ENCODE results near the gene DYNLT3. TPM values are rescaled to one million over a fixed set of nuclear protein-coding genes. Genes with fewer than 3 reads are reported as not detected.

Gene DYNLT3
- total RNA-seq, 2 experiments from 2014 or later: 17.8 to 20.5 TPM

DNA sequence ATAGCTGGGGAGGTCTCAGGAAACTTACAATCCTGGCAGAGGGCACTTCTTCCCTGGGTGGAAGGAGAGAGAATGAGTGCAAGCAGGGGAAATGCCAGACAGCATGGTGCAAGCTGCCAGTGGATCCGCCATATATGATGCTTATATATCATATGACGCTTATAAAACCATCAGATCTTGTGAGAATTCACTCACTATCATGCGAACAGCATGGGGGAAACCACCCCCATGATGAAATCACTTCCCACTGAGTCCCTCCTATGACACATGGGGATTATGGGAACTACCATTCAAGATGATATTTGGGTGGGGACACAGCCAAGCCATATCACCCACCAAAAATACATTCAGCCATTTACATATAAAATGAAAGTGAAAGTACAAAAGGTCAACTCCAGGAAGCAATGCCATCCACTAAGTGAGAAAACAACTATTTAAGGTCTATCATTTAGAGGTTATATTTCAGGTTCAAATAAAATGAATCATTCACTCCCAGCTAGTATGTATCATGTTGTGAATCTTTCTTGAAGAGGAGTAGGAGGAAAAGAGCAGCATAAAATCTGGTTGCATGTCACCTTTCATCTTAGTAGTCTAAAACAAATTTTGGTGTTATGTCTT, 20.3 kb upstream of the DYNLT3 start:
- DNase-seq: no peak
- H3K36me3 Mint-ChIP-seq (ENCODE audit: low read depth): peaks cover 2% of the 10 kb centered on the region
- peaks cover 10% of the 10 kb centered on the region for H3K4me1 Mint-ChIP-seq
- ChIA-PET POLR2A (no interaction called here), CTCF (no interaction called here)
- H3K9me3 Mint-ChIP-seq: peaks cover 2% of the 10 kb centered on the region
- H3K27ac Mint-ChIP-seq: no peak overlapping the region
- no peak overlapping the region for H3K4me3 Mint-ChIP-seq
- peaks cover 1% of the 10 kb centered on the region for H3K27me3 Mint-ChIP-seq

DNA sequence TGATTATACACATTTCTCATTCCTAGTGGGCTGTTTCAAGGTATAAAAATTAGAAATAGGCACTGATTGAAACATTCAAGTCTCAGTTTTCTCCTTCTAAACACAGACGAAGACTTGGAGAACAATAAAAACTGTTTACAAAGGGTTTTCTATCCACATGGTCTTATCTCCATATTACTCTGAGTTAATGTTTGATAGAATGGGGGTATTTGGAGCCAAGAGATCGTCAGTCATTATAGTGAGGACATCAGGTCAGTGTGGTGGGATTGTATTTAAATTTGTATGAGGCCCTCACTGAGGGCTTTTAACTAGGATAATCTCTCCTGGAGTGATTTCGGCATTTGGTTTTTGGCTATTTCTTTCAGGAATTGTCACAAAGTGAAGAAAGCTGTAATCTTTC, 16.4 kb upstream of the DYNLT3 start:
- CTCF ChIA-PET: no interaction called here
- peaks cover 2% of the 10 kb centered on the region for H3K36me3 Mint-ChIP-seq (ENCODE audit: low read depth)
- no peak overlapping the region for H3K27ac Mint-ChIP-seq
- peaks cover 3% of the 10 kb centered on the region for H3K27me3 Mint-ChIP-seq
- H3K4me3 Mint-ChIP-seq: no peak overlapping the region
- DNase-seq: no peak
- H3K4me1 Mint-ChIP-seq: peaks cover 8% of the 10 kb centered on the region
- POLR2A ChIA-PET: no interaction called here
- H3K9me3 Mint-ChIP-seq: peaks cover 2% of the 10 kb centered on the region

DNA sequence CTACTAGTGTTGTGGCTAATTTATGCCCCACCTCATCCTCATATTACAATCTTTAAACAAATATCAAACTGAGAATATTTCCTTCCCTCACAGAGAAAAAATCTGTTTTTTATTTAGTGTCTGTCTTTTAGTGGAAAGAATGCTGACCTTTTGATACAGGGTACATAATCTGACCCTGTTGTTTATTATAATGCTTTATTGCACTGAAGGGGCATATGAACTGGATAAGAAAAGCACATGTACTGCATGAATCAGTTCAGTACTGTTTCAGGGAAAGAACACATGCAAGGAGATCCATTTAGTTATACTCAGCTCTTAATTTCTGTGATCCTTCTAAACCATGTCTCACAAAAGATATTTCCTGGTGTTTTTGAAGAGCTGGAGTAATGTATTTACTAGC, 15.5 kb upstream of the DYNLT3 start:
- H3K27ac Mint-ChIP-seq: no peak overlapping the region
- peaks cover 2% of the 10 kb centered on the region for H3K36me3 Mint-ChIP-seq (ENCODE audit: low read depth)
- POLR2A ChIA-PET: no interaction called here
- H3K4me1 Mint-ChIP-seq: peaks cover 5% of the 10 kb centered on the region
- CTCF ChIA-PET: no interaction called here
- DNase-seq: no peak
- no peak overlapping the region for H3K4me3 Mint-ChIP-seq
- H3K27me3 Mint-ChIP-seq: peaks cover 3% of the 10 kb centered on the region
- peaks cover 2% of the 10 kb centered on the region for H3K9me3 Mint-ChIP-seq

DNA sequence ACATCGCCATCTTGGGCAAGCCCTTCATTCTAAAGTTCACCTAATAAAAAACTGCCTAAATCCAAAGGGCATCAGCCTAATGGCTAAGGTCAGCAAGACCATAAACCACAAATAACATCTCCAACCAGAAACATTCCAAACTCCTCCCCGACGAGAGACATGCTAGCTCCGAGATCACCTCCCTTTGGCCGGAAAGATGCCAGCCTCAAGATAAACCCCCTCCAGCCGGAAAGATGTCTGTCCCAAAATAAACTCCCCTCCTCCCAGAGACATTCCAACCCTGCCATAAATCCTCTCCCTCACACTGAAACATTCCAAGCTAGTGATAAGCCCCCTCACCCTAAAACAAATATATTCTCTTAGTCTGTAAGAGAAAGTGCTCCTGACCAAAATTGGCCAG, 13.3 kb upstream of the DYNLT3 start:
- H3K4me1 Mint-ChIP-seq: no peaks in the 10 kb centered on the region
- H3K4me3 Mint-ChIP-seq: no peak overlapping the region
- peaks cover 3% of the 10 kb centered on the region for H3K27me3 Mint-ChIP-seq
- no peak overlapping the region for H3K27ac Mint-ChIP-seq
- POLR2A ChIA-PET: no interaction called here
- DNase-seq: no peak
- CTCF ChIA-PET: no interaction called here
- H3K9me3 Mint-ChIP-seq: no peaks in the 10 kb centered on the region
- H3K36me3 Mint-ChIP-seq (ENCODE audit: low read depth): no peaks in the 10 kb centered on the region

DNA sequence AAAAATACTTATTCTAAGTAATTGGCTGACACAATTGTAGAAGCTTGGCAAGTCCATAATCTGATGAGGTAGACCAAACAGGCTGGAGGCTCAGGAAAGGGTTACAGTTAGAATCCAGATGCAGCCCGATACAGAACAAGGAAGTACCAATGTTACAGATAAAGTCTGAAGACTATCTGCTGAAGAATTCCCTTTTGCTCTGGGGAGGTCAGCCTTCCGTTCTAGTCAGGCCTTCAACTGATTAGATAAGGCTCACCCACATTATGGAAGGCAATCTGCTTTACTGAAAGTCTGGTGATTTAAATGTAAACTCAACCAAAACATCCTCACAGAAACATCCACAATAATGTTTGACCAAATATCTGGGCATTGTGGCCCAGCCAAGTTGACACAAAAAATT, 7.4 kb upstream of the DYNLT3 start:
- Mint-ChIP-seq H3K27ac (no peak overlapping the region), H3K4me1 (no peaks in the 10 kb centered on the region), H3K9me3 (no peaks in the 10 kb centered on the region), H3K27me3 (no peaks in the 10 kb centered on the region), H3K36me3 (ENCODE audit: low read depth) (no peaks in the 10 kb centered on the region), H3K4me3 (no peak overlapping the region)
- POLR2A ChIA-PET: no interaction called here
- DNase-seq: no peak
- CTCF ChIA-PET: no interaction called here

DNA sequence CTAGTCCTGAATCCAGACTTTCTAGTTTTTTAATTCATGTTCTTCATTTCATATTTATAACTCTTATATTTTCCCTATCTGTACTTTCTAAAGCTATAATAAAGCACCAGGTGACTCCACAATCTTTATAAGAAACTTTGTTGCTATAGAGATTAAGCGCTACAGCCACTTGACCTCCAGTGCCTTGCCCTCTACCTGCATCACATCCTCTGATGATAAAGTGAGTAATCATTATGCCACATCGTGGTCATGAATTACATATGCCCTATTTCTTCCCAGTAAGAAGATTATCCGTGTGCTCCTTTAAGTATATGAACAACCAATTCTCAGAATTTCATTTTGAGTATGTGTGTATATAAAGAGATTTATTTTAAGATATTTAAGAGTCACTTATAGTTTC, 6.8 kb upstream of the DYNLT3 start:
- Mint-ChIP-seq H3K27ac (no peak overlapping the region), H3K9me3 (no peaks in the 10 kb centered on the region), H3K36me3 (ENCODE audit: low read depth) (no peaks in the 10 kb centered on the region), H3K27me3 (no peaks in the 10 kb centered on the region), H3K4me3 (no peak overlapping the region), H3K4me1 (no peaks in the 10 kb centered on the region)
- ChIA-PET CTCF (no interaction called here), POLR2A (no interaction called here)
- DNase-seq: no peak

DNA sequence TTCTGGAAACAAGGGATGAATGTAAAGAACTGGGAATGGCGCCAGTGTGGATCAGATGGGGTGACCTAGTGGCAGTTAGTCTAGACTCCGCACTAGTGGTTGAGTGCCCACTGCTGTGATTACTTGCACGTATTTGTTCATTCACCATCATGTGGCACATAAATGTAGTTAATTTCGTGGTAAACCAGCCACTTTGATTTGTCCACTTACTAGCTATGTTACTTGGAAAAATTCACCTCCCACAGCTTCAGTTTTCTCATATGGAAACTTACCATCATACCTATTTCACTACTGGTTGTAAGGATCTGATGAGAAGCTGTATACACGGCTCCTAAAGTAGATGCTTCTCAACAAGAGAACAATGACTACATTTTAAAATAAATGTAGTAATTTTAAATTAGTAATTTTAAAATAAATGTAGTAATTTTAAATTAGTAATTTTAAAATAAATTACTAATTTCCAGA, 394 bp upstream of the DYNLT3 start:
- Mint-ChIP-seq H3K27me3 (no peaks in the 10 kb centered on the region), H3K4me3 (peak overlapping the region; percentile 75), H3K27ac (peak overlapping the region; percentile 70), H3K36me3 (ENCODE audit: low read depth) (peaks cover 6% of the 10 kb centered on the region), H3K4me1 (peaks cover 16% of the 10 kb centered on the region), H3K9me3 (no peaks in the 10 kb centered on the region)
- no peak for DNase-seq
- ChIA-PET CTCF (interaction anchor here (0.9 to 1.0 kb wide), 2 partner anchors 102 to 160 kb away, joined by 3 to 4 read pairs; no protein-coding TSS in a partner anchor), POLR2A (no interaction called here)

DNA sequence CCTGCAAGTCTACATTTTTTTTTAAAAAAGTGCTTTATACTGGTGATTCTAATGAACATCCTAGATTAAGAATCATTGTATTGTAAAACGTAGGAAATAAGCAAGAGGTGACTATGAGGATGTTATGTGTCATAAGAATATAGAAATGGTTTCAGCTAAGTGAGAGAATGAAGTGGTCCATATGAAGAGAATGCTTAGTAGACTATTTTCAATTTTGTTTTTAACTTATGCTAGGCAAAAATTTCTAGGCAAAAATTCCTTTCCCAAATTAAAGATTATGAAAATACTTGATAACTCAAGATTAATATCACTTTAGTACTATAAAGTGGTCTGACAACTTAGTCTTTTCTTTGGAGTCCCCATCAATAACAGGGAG, 825 bp downstream of the DYNLT3 start:
- no peaks in the 10 kb centered on the region for H3K9me3 Mint-ChIP-seq

DNA sequence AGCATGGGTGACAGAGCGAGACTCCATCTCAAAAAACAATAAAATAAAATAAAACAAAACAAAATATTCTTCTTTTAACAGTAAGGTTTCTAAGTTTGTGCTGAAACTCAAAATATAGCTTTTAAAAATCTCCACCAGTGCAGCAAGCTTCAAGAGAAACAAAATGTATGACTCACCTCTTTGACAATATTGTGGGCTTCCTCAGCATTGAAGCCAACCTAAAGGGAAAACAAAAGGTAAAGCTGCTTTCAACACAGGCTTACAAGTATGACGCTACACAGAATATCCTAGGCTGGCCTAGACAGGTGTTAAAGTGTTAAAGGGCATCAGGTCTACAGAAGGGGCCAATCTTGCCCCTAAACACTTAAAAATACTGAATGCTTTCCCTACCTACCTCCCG, 1.2 kb downstream of the DYNLT3 start:
- Mint-ChIP-seq H3K4me3 (peak overlapping the region; percentile 75), H3K27ac (peak overlapping the region; percentile 70), H3K9me3 (no peaks in the 10 kb centered on the region), H3K36me3 (ENCODE audit: low read depth) (peaks cover 8% of the 10 kb centered on the region), H3K27me3 (no peaks in the 10 kb centered on the region), H3K4me1 (peaks cover 16% of the 10 kb centered on the region)
- ChIA-PET CTCF (interaction anchor here (0.5 to 0.9 kb wide), 2 partner anchors 27 to 101 kb away, joined by 4 to 5 read pairs; no protein-coding TSS in a partner anchor), POLR2A (no interaction called here)
- no peak for DNase-seq

More for the DNA sequence above, 825 bp downstream of the DYNLT3 start:
- ChIA-PET POLR2A (no interaction called here), CTCF (interaction anchor here (0.5 to 0.9 kb wide), 2 partner anchors 27 to 101 kb away, joined by 4 to 5 read pairs; no protein-coding TSS in a partner anchor)
- DNase-seq: no peak
- peaks cover 6% of the 10 kb centered on the region for H3K36me3 Mint-ChIP-seq (ENCODE audit: low read depth)
- peak overlapping the region; percentile 75 for H3K4me3 Mint-ChIP-seq
- H3K4me1 Mint-ChIP-seq: peaks cover 16% of the 10 kb centered on the region
- H3K27ac Mint-ChIP-seq: peak overlapping the region; percentile 70
- H3K27me3 Mint-ChIP-seq: no peaks in the 10 kb centered on the region

DNA sequence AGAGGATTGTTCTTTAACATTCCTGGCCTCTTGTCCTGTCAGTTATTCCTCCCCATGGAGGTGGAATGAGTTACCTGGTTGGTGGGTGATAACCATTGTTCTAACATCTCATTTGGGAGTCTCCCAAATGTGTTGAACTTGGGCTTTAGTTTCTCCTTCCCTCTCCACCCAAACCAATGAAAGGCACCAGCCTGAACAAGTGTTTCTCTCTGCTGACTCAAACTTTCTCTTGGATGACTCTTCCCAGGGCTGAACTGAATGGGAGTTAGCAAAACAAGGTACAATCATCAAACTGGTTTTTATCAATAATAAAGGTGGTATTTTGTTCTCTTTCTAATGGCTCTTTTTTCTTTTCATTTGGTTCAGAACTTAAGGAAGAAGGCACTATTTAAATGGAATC, 2.7 kb downstream of the DYNLT3 start:
- H3K27me3 Mint-ChIP-seq: no peaks in the 10 kb centered on the region
- peaks cover 16% of the 10 kb centered on the region for H3K4me1 Mint-ChIP-seq
- no peak for DNase-seq
- POLR2A ChIA-PET: no interaction called here
- no peak overlapping the region for H3K4me3 Mint-ChIP-seq
- H3K9me3 Mint-ChIP-seq: no peaks in the 10 kb centered on the region
- H3K36me3 Mint-ChIP-seq (ENCODE audit: low read depth): peaks cover 12% of the 10 kb centered on the region
- CTCF ChIA-PET: no interaction called here
- no peak overlapping the region for H3K27ac Mint-ChIP-seq

DNA sequence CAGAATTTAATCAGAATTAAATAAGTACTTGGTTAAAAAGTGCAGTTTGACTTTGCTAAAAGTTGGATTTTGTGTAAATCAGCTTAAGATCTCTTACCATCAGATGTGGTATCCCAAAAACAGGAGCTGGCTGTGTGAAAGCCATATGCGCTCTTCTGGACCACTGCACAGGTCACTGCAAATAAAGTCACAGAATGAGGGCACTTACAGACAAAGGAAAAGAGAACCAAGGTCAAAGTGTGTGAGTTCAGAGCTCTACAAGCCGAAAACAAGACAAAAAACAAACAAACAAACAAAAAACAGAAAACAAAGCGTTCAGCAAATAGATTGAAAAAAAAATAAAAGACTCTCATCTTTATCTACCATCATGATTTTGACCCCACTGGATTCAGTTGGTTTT, 6.4 kb downstream of the DYNLT3 start:
- CTCF ChIA-PET: no interaction called here
- no peak overlapping the region for H3K27ac Mint-ChIP-seq

DNA sequence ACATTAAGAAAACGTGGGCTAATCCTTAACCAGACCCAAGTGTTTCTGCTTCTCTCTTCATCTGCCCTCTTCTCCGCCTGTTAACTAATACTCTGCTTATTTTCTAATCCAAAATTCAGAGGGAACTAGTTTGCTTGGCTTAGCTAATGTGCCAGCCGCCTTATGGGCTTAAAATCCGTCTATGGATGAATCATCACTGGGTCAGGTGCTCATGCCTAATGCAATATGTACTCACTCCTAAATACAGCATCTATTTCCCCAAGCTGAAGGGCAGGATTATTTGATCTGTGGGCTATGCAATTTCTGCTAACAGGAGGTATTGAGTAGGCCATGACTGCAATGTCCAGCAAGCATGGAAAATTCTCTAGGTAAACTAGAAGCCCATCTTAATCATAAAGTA, 12.4 kb downstream of the DYNLT3 start:
- Mint-ChIP-seq H3K27ac (no peak overlapping the region), H3K4me1 (peaks cover 2% of the 10 kb centered on the region), H3K27me3 (no peaks in the 10 kb centered on the region), H3K36me3 (ENCODE audit: low read depth) (peaks cover 4% of the 10 kb centered on the region), H3K4me3 (no peak overlapping the region), H3K9me3 (no peaks in the 10 kb centered on the region)
- ChIA-PET CTCF (interaction anchor here (1.4 kb wide), 1 partner anchor 9 kb away, joined by 4 read pairs; no protein-coding TSS in a partner anchor), POLR2A (no interaction called here)
- no peak for DNase-seq

More for the DNA sequence above, 6.4 kb downstream of the DYNLT3 start:
- POLR2A ChIA-PET: no interaction called here
- no peak overlapping the region for H3K4me3 Mint-ChIP-seq
- H3K9me3 Mint-ChIP-seq: no peaks in the 10 kb centered on the region
- H3K36me3 Mint-ChIP-seq (ENCODE audit: low read depth): peaks cover 13% of the 10 kb centered on the region
- H3K4me1 Mint-ChIP-seq: peaks cover 6% of the 10 kb centered on the region
- DNase-seq: no peak
- no peaks in the 10 kb centered on the region for H3K27me3 Mint-ChIP-seq

DNA sequence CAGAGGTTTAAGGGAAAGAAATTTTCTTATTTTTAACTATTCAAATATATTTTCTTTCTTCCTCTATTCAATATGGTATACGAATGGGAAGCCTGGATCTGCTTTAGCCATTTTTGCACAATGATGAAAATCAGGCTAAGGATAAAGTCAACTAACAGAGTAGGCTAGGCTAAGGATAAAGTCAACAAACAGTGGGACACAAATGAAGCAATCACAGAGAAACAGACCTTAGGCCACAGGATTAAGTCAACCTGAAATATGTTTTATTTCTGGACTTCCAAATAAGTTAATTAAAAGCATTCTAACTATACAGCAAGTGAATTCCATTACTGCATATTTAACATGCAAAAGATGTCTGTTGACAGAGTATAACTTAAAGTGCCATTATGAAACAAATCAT, 17.0 kb downstream of the DYNLT3 start:
- POLR2A ChIA-PET: no interaction called here
- Mint-ChIP-seq H3K27me3 (no peaks in the 10 kb centered on the region), H3K36me3 (ENCODE audit: low read depth) (no peaks in the 10 kb centered on the region), H3K27ac (no peak overlapping the region), H3K4me1 (peaks cover 12% of the 10 kb centered on the region), H3K4me3 (no peak overlapping the region), H3K9me3 (no peaks in the 10 kb centered on the region)
- CTCF ChIA-PET: interaction anchor here (1.1 kb wide), 1 partner anchor 86 kb away, joined by 3 read pairs; no protein-coding TSS in a partner anchor
- DNase-seq: no peak

DNA sequence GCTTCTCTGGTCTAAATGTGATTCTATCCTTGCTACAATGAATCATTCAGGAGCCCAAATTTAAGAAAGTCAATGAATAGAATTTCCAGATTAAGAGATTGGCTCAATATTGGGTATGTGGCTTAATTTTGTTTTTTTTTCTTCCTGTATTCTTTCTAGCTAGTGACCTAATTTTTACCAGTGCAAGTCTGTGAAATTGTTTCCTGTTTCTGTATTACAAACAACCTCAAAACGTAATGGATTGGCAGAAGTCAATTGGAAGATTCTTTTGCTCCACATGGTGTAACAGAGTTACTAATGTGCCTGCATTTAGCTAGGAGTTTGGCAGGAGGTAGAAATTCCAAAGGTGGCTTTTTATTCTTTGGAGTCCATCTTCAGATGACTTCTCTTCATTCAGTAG, 17.6 kb downstream of the DYNLT3 start:
- POLR2A ChIA-PET: no interaction called here
- no peak for DNase-seq
- Mint-ChIP-seq H3K27ac (no peak overlapping the region), H3K9me3 (no peaks in the 10 kb centered on the region), H3K36me3 (ENCODE audit: low read depth) (no peaks in the 10 kb centered on the region), H3K4me3 (no peak overlapping the region), H3K27me3 (no peaks in the 10 kb centered on the region), H3K4me1 (peaks cover 18% of the 10 kb centered on the region)
- CTCF ChIA-PET: interaction anchor here (1.1 kb wide), 1 partner anchor 85 kb away, joined by 3 read pairs; no protein-coding TSS in a partner anchor
